ENCODE data around the gene EPB42.

DNA sequence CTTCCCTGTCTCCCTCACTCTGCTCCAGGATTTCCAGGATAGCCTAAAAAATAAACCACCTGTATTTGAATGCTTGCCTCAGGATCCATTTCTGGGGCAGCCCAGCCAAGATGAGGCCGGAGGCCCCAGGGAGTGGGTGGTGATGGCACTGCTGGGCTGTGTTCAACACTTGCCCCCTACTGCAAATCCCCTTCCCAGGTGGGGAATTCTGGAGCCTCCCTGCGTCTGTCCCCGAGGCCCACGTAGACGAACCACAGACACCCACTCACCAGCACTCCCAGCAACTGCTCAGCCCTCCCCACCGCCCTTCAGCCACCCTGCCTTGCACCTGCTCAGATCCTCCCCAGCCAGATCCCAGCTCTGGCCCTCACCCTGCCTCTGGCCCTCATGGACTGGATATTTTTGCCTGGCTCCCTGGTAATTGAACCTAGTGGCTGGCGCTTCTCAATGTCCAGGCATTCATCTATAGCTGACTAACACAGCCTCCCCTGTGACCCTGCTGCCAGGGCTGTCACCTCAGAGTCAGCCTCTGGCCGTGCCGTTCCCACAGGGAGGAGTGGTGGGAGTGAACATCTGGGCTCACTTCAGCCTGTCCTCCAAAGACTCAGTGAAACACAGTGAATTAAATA lies 17.1 kb upstream of the EPB42 start:
- TF ChIP-seq, protein P1, sequence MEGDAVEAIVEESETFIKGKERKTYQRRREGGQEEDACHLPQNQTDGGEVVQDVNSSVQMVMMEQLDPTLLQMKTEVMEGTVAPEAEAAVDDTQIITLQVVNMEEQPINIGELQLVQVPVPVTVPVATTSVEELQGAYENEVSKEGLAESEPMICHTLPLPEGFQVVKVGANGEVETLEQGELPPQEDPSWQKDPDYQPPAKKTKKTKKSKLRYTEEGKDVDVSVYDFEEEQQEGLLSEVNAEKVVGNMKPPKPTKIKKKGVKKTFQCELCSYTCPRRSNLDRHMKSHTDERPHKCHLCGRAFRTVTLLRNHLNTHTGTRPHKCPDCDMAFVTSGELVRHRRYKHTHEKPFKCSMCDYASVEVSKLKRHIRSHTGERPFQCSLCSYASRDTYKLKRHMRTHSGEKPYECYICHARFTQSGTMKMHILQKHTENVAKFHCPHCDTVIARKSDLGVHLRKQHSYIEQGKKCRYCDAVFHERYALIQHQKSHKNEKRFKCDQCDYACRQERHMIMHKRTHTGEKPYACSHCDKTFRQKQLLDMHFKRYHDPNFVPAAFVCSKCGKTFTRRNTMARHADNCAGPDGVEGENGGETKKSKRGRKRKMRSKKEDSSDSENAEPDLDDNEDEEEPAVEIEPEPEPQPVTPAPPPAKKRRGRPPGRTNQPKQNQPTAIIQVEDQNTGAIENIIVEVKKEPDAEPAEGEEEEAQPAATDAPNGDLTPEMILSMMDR (IDR thresholded peaks at IDR 0.05), result no peak
- TF ChIP-seq POLR2A (IDR thresholded peaks at IDR 0.05), result no peak

All from thyroid gland (tissue), 4 donors.